HCT116 (cell line): ENCODE data around the gene MMP15. TPM values are rescaled to one million over a fixed set of nuclear protein-coding genes. Genes with fewer than 3 reads are reported as not detected.

Experiments
- ATAC-seq: fragments of 200-7000 bp; cut with Tn5 transposase; 2 replicates; pipeline ENCODE4 v1.9.1; 2020; ENCODE audit warnings: mild to moderate bottlenecking, moderate library complexity
- BruUV-seq: library from RNA; stranded (reverse); fragments of 400-500 nt; replicated peaks from 2 replicates; lab custom pipeline; 2021; lab: Mats Ljungman, UMichigan
- CTCF ChIA-PET: fragments of 300-600 bp; sonication (Branson Sonifier 250); formaldehyde crosslinking; loops from one replicate; lab custom pipeline; 2021; ENCODE audit warnings: antibody characterized with exemption; lab: Charles Lee
- POLR2A ChIA-PET: fragments of 300-600, 350-600 bp; sonication (Branson Sonifier 250); formaldehyde crosslinking; loops from one replicate; lab custom pipeline; 2021; ENCODE audit warnings: antibody characterized with exemption; lab: Charles Lee
- RAD21 ChIA-PET, 2 experiments: fragments of 300-600 bp; sonication (Branson Sonifier 250); formaldehyde crosslinking; loops; one replicate each; lab custom pipeline; 2023; ENCODE audit warnings: low total read pairs in 2 of 2; ENCODE audit not compliant: uncharacterized antibody in 2 of 2, unreplicated experiment in 2 of 2, low non-redundant PET in 1 of 2; lab: Charles Lee
- DNase-seq: peaks from one replicate; pipeline ENCODE4 v3.0.0-alpha.2; 2010; ENCODE audit warnings: low read depth, low spot score
- H2AFZ ChIP-seq: fragments of 200-600 bp; shearing (Covaris generic), sonication (generic); 2 replicates; pipeline ENCODE4 v1.6.1; 2017; ENCODE audit warnings: low read depth, mixed run types, mixed read lengths, antibody characterized with exemption, low read length; ENCODE audit not compliant: poor library complexity, severe bottlenecking
- H3K27ac ChIP-seq: 2 replicates; pipeline ENCODE4 v1.5.1; 2012; ENCODE audit warnings: low read depth, low read length
- H3K27me3 ChIP-seq: fragments of 200-600 bp; sonication (generic); 2 replicates; pipeline ENCODE4 v1.6.1; 2016; ENCODE audit warnings: mixed run types, low read length, mixed read lengths; ENCODE audit not compliant: insufficient read depth
- H3K36me3 ChIP-seq, 2 experiments: fragments of 200-500 bp in 1 of 2; fragments of 200-600 bp in 1 of 2; sonication (Bioruptor generic) in 1 of 2; sonication (generic) in 1 of 2; 2 replicates each; pipeline versions ENCODE4 v1.5.1 to v1.6.1; 2014 to 2016; ENCODE audit warnings: low read length in 2 of 2, inconsistent platforms in 1 of 2, mixed read lengths in 1 of 2, mixed run types in 1 of 2; ENCODE audit not compliant: insufficient read depth in 2 of 2, control insufficient read depth in 1 of 2
- H3K4me1 ChIP-seq, 2 experiments: fragments of 200-600 bp in 1 of 2; sonication (generic) in 1 of 2; 2 replicates each; pipeline versions ENCODE4 v1.5.1 to v1.6.1; 2012 to 2017; ENCODE audit warnings: low read length in 2 of 2, inconsistent platforms in 1 of 2, mild to moderate bottlenecking in 1 of 2, mixed read lengths in 1 of 2, mixed run types in 1 of 2, moderate library complexity in 1 of 2; ENCODE audit not compliant: insufficient read depth in 2 of 2, control insufficient read depth in 1 of 2
- H3K4me2 ChIP-seq: fragments of 200-600 bp; sonication (generic); 2 replicates; pipeline ENCODE4 v1.6.1; 2017; ENCODE audit warnings: mixed run types, low read length, mixed read lengths
- H3K4me3 ChIP-seq, 2 experiments: fragments of 200-600 bp in 1 of 2; sonication (generic) in 1 of 2; replicated peaks in 1 of 2; 2 replicates each; pipeline ENCODE4 v1.5.1; 2011 to 2016; ENCODE audit warnings: low read length in 2 of 2, control low read depth in 1 of 2, low read depth in 1 of 2, mild to moderate bottlenecking in 1 of 2, mixed read lengths in 1 of 2, mixed run types in 1 of 2
- H3K79me2 ChIP-seq: fragments of 200-600 bp; sonication (generic); 2 replicates; pipeline ENCODE4 v1.6.1; 2017; ENCODE audit warnings: mild to moderate bottlenecking, mixed run types, low read length, moderate library complexity, mixed read lengths; ENCODE audit not compliant: insufficient read depth
- H3K9ac ChIP-seq: fragments of 200-600 bp; sonication (generic); 2 replicates; pipeline ENCODE4 v1.6.1; 2016; ENCODE audit warnings: low read length, mixed read lengths
- H3K9me2 ChIP-seq: fragments of 200-600 bp; sonication (generic), shearing (Covaris generic); 2 replicates; pipeline ENCODE4 v1.6.1; 2017; ENCODE audit warnings: mixed run types, mild to moderate bottlenecking, moderate library complexity; ENCODE audit not compliant: insufficient read depth
- H3K9me3 ChIP-seq, 2 experiments: fragments of 200-500 bp in 1 of 2; fragments of 200-600 bp in 1 of 2; sonication (Bioruptor generic) in 1 of 2; sonication (generic) in 1 of 2; 2 replicates each; pipeline ENCODE4 v1.6.1; 2014 to 2017; ENCODE audit warnings: low read length in 2 of 2, mixed read lengths in 2 of 2, inconsistent platforms in 1 of 2, low read depth in 1 of 2, mild to moderate bottlenecking in 1 of 2, mixed run types in 1 of 2, moderate library complexity in 1 of 2; ENCODE audit not compliant: control insufficient read depth in 1 of 2, insufficient read depth in 1 of 2
- H4K20me1 ChIP-seq: fragments of 200-600 bp; sonication (generic), shearing (Covaris generic); 2 replicates; pipeline ENCODE4 v1.6.1; 2017; ENCODE audit warnings: mixed run types, mild to moderate bottlenecking, moderate library complexity; ENCODE audit not compliant: insufficient read depth
- CBX3 ChIP-seq: IDR thresholded peaks from 2 replicates; pipeline ENCODE4 v1.6.1; 2012; ENCODE audit warnings: low read depth
- CEBPB ChIP-seq: IDR thresholded peaks from 2 replicates; pipeline ENCODE4 v1.6.1; 2012; ENCODE audit warnings: low read depth
- EZH2 ChIP-seq: fragments of 200-600 bp; sonication (generic); IDR thresholded peaks from 2 replicates; pipeline ENCODE4 v1.6.1; 2017; ENCODE audit warnings: antibody characterized with exemption, mixed run types
- EZH2phosphoT487 ChIP-seq: fragments of 200-600 bp; IDR thresholded peaks from 2 replicates; pipeline ENCODE4 v1.6.1; 2018; ENCODE audit warnings: antibody characterized with exemption, borderline replicate concordance
- JUND ChIP-seq: IDR thresholded peaks from 2 replicates; pipeline ENCODE4 v1.6.1; 2012
- POLR2A ChIP-seq: IDR thresholded peaks from 2 replicates; pipeline ENCODE4 v1.7.0; 2011; ENCODE audit warnings: borderline replicate concordance; ENCODE audit not compliant: insufficient read depth, insufficient read length; ENCODE audit errors: extremely low read depth
- POLR2AphosphoS5 ChIP-seq: IDR thresholded peaks from 2 replicates; pipeline ENCODE4 v1.6.1; 2011; ENCODE audit warnings: mild to moderate bottlenecking, low read depth, low read length, moderate library complexity
- TCF7L2 ChIP-seq: IDR thresholded peaks from 2 replicates; pipeline ENCODE4 v1.7.0; 2011; ENCODE audit warnings: borderline replicate concordance, inconsistent platforms; ENCODE audit not compliant: insufficient read depth, insufficient read length; ENCODE audit errors: extremely low read depth
- ZFX ChIP-seq: fragments of 450-650 bp; IDR thresholded peaks from 2 replicates; pipeline ENCODE4 v1.6.1; 2017
- intact Hi-C: fragments of 100-400 bp; cut with micrococcal nuclease; formaldehyde crosslinking; loops from 2 replicates; pipeline ENCODE4 v1.10.0; 2022
- total RNA-seq: library from RNA; stranded (reverse); gene quantifications from one replicate; pipeline ENCODE4 v1.2.1, GENCODE V29; 2021; ENCODE audit not compliant: unreplicated experiment
- TF ChIP-seq, protein P1 (sequence below), 3 experiments: fragments of 200-600 bp in 1 of 3; sonication (generic) in 1 of 3; IDR thresholded peaks in 2 of 3; conservative IDR thresholded peaks in 1 of 3; 2 replicates each; pipeline ENCODE4 v1.5.1; 2012 to 2017; ENCODE audit warnings: low read depth in 2 of 3, low read length in 2 of 3, antibody characterized with exemption in 1 of 3, borderline replicate concordance in 1 of 3, control low read depth in 1 of 3, mild to moderate bottlenecking in 1 of 3, mixed read lengths in 1 of 3, mixed run types in 1 of 3, moderate library complexity in 1 of 3; ENCODE audit not compliant: insufficient read depth in 1 of 3
- TF ChIP-seq, protein P2 (sequence below): IDR thresholded peaks from 2 replicates; pipeline ENCODE4 v1.6.1; 2011; ENCODE audit warnings: mild to moderate bottlenecking, low read length, moderate library complexity; ENCODE audit not compliant: insufficient replicate concordance; ENCODE audit errors: extremely low read depth
- TF ChIP-seq, protein P3 (sequence below): IDR thresholded peaks from 2 replicates; pipeline ENCODE4 v1.6.1; 2012
- TF ChIP-seq, protein P4 (sequence below): IDR thresholded peaks from 2 replicates; pipeline ENCODE4 v1.6.1; 2012; ENCODE audit warnings: low read depth

MMP15 gene
- total RNA-seq, 1 experiment from 2014 or later = 38.5 TPM

DNA sequence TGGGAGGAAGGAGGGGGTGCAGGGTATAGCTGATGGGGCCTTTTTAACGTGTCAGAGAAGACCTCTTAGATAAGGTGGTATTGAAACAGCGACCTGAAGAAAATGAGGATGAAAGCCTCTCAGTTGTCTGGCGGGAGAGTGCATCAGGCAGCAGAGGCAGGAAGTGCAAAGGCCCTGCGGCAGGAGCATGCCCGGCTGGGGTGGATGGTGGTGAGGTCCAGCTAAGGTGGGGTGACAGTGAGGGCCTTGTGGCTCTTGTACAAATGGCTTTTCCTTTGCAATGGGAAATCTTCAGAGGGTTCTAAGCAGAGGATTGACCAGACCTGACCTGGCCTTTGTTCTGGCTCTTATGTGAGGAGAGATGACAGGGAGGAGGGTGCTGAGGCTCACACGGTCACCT lies 11.4 kb downstream of the MMP15 start (continued):
- TF ChIP-seq, protein P1, sequence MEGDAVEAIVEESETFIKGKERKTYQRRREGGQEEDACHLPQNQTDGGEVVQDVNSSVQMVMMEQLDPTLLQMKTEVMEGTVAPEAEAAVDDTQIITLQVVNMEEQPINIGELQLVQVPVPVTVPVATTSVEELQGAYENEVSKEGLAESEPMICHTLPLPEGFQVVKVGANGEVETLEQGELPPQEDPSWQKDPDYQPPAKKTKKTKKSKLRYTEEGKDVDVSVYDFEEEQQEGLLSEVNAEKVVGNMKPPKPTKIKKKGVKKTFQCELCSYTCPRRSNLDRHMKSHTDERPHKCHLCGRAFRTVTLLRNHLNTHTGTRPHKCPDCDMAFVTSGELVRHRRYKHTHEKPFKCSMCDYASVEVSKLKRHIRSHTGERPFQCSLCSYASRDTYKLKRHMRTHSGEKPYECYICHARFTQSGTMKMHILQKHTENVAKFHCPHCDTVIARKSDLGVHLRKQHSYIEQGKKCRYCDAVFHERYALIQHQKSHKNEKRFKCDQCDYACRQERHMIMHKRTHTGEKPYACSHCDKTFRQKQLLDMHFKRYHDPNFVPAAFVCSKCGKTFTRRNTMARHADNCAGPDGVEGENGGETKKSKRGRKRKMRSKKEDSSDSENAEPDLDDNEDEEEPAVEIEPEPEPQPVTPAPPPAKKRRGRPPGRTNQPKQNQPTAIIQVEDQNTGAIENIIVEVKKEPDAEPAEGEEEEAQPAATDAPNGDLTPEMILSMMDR (IDR thresholded peaks at IDR 0.05 in 2 of 3, conservative IDR thresholded peaks at IDR 0.05 in 1 of 3; ENCODE audit: borderline replicate concordance in 1 of 3, insufficient read depth in 1 of 3, low read depth in 2 of 3, low read length in 2 of 3) = no peak
- TF ChIP-seq, protein P2, sequence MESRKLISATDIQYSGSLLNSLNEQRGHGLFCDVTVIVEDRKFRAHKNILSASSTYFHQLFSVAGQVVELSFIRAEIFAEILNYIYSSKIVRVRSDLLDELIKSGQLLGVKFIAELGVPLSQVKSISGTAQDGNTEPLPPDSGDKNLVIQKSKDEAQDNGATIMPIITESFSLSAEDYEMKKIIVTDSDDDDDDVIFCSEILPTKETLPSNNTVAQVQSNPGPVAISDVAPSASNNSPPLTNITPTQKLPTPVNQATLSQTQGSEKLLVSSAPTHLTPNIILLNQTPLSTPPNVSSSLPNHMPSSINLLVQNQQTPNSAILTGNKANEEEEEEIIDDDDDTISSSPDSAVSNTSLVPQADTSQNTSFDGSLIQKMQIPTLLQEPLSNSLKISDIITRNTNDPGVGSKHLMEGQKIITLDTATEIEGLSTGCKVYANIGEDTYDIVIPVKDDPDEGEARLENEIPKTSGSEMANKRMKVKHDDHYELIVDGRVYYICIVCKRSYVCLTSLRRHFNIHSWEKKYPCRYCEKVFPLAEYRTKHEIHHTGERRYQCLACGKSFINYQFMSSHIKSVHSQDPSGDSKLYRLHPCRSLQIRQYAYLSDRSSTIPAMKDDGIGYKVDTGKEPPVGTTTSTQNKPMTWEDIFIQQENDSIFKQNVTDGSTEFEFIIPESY = no peak
- TF ChIP-seq CBX3 (no peak), TCF7L2 (no peak), EZH2phosphoT487 (no peak)

DNA sequence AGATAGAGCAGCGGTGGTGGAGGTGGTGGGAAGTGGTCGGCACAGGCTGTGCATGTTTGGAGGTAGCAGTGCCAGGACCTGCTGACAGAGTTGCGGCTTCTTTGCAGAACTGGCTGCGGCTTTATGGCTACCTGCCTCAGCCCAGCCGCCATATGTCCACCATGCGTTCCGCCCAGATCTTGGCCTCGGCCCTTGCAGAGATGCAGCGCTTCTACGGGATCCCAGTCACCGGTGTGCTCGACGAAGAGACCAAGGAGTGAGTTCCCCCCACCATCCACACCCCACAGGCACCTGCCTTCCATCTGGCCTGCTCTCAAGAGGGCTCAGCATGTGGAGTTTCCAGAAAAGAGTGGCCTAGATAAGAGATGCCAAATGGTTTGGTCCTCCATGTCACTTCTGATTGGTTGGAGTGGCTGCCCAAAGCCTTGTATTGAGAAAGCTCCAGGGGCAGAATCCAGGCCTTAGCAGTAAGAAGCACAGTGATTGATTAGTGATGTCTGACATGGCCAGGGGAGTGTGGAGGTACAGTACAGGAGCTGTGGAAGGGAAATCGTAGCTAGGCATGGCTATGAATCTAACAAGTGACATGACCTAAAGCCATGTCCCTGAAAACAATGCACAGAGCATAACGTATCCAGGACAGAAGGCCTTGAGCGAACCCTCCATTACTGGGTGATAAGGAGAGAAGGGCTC lies 12.0 kb downstream of the MMP15 start:
- H3K4me2 ChIP-seq = no peak overlapping the region
- H2AFZ ChIP-seq = no peak overlapping the region
- H4K20me1 ChIP-seq = no peaks in the 10 kb centered on the region
- H3K79me2 ChIP-seq = peaks cover 5% of the 10 kb centered on the region; the same call in 1 of the 2 replicates
- DNase-seq (no peak), ATAC-seq (no peak)
- ChIA-PET POLR2A (no interaction called here), CTCF (no interaction called here), RAD21 (no interaction called here)
- intact Hi-C loops = no loop called here
- peaks cover 5 to 7% of the 10 kb centered on the region in 2 experiments; a peak in 2 of 4 replicates for H3K36me3 ChIP-seq
- peaks cover 0 to 3% of the 10 kb centered on the region in 2 experiments; a peak in 1 of 4 replicates for H3K4me1 ChIP-seq
- H3K9me3 ChIP-seq = no peaks in the 10 kb centered on the region
- no peaks in the 10 kb centered on the region for H3K27me3 ChIP-seq
- no peak overlapping the region for H3K9ac ChIP-seq
- BruUV-seq = no TSS peak
- H3K27ac ChIP-seq = no peak overlapping the region
- H3K9me2 ChIP-seq = no peaks in the 10 kb centered on the region
- no peak overlapping the region for H3K4me3 ChIP-seq
- no peak for TF ChIP-seq TCF7L2
- no peak for TF ChIP-seq ZFX
- no peak for TF ChIP-seq POLR2A
- TF ChIP-seq, protein P3, sequence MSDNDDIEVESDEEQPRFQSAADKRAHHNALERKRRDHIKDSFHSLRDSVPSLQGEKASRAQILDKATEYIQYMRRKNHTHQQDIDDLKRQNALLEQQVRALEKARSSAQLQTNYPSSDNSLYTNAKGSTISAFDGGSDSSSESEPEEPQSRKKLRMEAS = no peak
- no peak for TF ChIP-seq CEBPB
- no peak for TF ChIP-seq JUND
- TF ChIP-seq, protein P4, sequence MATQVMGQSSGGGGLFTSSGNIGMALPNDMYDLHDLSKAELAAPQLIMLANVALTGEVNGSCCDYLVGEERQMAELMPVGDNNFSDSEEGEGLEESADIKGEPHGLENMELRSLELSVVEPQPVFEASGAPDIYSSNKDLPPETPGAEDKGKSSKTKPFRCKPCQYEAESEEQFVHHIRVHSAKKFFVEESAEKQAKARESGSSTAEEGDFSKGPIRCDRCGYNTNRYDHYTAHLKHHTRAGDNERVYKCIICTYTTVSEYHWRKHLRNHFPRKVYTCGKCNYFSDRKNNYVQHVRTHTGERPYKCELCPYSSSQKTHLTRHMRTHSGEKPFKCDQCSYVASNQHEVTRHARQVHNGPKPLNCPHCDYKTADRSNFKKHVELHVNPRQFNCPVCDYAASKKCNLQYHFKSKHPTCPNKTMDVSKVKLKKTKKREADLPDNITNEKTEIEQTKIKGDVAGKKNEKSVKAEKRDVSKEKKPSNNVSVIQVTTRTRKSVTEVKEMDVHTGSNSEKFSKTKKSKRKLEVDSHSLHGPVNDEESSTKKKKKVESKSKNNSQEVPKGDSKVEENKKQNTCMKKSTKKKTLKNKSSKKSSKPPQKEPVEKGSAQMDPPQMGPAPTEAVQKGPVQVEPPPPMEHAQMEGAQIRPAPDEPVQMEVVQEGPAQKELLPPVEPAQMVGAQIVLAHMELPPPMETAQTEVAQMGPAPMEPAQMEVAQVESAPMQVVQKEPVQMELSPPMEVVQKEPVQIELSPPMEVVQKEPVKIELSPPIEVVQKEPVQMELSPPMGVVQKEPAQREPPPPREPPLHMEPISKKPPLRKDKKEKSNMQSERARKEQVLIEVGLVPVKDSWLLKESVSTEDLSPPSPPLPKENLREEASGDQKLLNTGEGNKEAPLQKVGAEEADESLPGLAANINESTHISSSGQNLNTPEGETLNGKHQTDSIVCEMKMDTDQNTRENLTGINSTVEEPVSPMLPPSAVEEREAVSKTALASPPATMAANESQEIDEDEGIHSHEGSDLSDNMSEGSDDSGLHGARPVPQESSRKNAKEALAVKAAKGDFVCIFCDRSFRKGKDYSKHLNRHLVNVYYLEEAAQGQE = no peak
- TF ChIP-seq POLR2AphosphoS5 = no peak
- no peak for TF ChIP-seq CBX3
- no peak for TF ChIP-seq EZH2
- TF ChIP-seq, protein P1 (IDR thresholded peaks at IDR 0.05 in 2 of 3, conservative IDR thresholded peaks at IDR 0.05 in 1 of 3; ENCODE audit: borderline replicate concordance in 1 of 3, insufficient read depth in 1 of 3, low read depth in 2 of 3, low read length in 2 of 3) = no peak
